Femur (tissue), 1 donor: ENCODE measurements around the gene PLXDC2.

Source experiments
- DNase-seq: peaks from one replicate; pipeline ENCODE4 v3.0.0-alpha.2; 2017

The PLXDC2 gene

GRCh38 chr10:19915816-19916215, 99.6 kb downstream of the PLXDC2 start:
- no peak for DNase-seq

DNA sequence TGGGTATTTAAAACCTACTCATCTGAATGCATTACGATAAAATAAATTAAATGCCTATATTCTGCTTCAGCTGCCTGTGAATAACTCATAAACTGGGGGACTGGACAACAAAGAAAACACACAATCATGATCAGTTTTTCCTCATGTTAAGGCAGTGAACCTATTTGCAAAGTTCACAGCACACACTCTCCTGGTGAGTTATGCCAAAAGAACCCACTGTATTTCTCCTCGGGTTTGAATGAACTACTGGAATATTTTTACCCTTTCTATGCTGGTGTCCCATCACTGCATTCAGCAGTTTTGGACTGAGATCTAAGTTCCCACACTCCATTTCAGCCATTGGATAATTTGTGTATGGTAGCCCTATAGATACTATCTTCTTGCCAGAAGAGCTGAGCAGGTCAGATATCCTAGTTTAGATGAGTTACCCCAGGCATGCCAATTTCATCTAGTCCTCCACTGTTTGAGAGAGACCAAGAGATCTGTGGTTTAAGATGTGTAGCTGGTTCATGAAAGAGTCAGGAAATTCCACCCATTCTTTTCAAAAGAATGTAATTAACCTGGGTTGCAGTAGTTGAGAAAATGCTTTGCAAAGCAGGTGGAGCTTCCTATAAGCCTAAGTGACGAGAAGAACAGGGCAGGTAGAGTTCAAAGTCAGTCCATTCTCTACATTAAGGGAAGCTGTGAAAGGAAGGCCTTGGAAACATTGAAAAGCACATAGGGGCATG, 101.7 kb downstream of the PLXDC2 start:
- DNase-seq: no peak

DNA sequence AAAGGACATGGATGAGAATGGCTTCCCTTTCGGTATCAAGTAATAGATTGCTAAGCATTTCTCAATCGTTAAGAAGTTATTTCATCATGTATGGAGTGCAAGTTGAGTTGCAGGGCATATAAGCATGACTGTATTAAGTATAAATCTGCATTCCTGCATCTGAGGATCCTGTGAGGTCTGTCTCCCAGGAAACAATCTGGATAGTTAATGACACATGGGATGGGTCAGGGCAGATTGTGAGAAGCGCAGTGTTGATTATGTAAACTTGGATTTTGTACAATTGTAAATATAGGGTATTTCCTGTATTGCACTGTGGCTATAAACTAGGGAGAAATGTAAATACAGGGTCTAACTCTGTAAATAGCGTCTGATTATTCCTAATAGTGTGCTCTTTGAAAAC, 102.6 kb downstream of the PLXDC2 start:
- DNase-seq: no peak

GRCh38 chr10:19919671-19920070, 103.4 kb downstream of the PLXDC2 start:
- no peak for DNase-seq

DNA sequence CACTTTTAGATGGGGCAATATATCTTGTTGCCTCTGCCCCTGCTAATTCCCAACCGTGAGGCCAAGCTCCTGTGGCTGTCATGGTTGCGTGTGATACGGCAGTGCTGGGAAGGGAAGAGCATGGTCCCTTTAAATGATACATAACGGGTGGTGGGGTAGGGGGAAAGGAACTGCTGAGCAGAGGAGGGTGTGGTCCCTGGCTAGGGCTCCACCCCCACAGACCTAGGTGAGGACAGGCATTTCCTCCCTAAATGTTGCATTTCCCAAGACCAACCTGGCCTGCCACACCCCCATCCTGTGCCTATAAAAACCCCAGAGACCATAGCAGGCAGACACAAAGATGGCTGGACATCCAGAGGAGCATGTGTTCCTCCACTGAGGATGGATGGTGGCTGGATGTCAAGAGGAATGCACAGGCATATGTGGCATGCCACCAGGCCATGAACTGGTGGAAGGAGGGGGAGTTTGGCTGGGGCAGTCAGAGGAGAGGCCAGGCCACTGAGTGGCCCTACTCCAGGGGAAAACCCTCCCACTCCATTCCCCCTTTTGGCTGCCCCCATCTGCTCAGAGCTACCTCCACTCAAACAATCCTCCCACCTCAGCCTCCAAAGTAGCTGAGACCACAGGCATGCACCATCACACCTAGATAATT, 104.0 kb downstream of the PLXDC2 start:
- DNase-seq: no peak

DNA sequence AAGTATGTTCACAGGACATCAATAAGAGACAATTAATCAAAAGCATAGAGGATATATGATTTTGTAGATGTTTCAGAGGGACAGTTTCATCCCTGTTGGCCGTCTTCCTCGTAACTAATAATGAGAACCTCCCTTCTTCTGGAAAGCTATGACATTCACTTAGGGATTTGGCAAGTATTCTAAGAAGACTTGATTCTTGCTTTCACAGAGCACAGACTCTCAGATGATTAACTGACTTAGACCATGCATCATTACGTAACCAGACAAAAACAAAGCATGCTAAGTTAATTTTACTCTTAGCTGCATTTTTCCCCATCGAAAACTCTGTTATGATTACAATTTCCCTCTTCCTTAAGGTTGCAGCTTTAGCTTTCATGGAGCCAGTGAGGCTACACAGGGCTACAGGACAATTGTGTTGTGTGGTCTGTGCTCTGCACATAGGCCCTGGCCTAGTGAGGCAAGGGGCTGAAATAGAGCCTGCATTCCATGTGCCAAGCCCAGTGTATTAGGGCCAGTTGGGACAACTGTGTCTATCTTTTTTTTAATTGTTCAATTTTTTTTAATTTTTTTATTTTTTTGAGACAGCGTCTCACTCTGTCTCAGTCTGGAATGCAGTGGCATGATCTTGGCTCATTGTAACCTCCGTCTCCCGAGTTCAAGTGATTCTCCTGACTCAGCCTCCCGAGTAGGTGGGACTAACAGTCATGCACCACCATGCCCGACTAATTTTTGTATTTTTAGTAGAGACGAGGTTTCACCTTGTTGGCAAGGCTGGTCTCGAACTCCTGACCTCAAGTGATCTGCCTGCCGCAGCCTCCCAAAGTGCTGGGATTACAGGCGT, 105.3 kb downstream of the PLXDC2 start:
- DNase-seq: no peak

GRCh38 chr10:19922236-19922963, 106.2 kb downstream of the PLXDC2 start:
- peak; percentile 57 for DNase-seq

DNA sequence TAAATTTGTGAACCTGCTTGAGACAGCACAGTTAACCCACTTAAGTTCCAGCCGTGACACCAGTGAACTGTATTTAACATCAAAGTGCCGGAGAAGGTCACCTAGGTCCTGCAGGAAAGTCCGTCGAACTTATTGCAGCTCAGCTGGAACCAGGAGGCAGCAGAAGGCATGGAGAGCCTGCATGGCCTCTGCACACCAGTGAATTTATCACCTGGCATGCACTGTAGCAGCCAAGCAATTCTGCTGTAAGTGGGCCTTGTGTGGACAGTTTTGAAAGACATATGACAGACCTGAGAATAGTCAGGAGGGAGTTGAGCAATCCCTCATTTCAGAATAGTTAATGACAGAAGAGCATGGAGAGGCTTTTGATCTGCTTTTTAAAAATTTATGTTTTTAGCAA, 108.8 kb downstream of the PLXDC2 start:
- no peak for DNase-seq

DNA sequence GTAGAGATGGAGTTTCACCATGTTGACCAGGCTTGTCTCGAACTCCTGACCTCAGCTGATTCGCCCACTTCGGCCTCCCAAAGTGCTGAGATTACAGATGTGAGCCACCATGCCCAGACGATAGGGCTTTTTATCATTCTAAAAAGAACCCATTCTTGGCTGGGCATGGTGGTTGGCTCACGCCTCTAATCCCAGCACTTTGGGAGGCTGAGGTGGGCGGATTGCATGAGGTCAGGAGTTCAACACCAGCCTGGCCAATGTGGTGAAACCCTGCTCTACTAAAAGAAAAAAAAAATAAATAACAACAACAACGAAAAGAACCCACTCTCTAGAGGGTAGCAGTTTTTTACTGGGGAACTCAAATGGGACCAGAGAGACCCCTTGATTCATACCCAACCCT, 112.7 kb downstream of the PLXDC2 start:
- DNase-seq: no peak

DNA sequence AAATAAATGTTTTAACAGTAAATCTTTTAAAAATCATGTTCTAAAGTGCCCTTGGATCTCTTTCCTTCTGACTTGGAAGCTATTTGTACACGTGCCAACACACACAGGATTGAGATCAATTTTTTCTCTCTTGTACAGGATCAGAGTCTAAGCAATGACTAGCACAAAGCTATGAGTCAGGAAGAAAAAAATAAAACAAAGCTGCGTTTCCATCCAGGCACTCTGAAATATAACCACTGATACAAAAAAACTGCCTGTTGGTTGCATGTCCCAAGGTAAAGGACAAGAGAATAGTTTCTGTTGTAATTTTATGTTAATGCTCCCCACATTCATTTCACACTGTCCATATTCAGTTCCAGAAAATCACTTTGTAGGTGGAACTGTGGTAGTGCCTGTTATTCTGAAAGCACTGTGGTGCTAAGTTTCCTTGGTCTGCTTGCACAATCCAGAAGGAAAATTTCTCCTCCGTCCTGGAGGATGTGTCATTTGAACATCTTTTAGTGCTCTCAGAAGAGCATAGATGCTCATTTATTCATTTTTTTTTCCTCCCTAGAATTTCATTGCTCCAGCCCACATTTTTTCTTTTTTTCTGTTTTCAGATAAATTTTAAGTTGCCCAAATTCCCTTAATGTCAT, 113.4 kb downstream of the PLXDC2 start:
- DNase-seq: no peak

DNA sequence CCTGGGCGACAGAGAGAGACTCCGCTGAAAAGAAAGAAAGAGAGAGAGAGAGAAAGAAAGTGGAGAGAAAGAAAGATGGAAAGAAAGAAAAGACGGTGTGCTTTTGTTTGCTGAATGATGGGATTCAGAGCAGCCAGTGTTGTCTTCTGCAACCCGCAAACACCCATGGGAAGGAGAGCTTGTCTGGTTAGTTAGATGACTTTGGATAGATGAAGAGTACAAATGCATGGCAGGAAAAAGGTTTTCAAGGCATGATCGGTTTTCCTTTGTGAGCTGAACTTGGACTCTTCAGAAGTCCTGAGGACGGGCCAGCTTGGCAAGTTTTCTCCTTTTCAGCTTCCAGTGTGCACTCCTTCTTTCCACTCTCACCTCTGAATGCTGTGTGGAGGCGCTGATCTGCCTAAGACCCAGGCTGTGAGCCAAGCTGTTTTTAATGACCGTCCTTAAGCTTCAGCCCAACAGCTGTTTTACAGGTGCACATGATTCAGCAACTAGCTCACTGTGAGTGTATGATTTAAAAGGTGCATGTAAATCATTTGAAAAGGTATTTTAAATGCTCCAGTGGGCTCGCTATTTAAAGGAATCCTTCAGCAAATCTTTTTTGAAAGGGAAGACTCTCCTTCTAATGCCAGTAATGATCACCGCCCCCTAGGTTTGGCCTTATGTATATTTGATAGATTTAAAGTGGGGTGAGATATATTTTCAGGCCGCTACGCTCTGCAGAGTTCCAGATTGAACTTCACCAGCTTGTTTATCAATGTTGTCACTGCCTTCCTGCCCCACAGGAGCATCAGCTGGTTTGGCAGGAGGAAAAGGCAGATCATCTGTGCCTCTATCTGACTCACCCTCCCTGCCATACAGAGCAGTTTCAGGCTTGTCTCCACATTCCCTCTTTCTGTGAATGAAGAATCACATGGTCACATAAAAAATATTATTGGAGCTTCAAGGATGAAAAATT, 115.0 kb downstream of the PLXDC2 start:
- DNase-seq: peak; percentile 85

- DNase-seq: no peak
Observed at GRCh38 chr10:19931894-19932590, 115.8 kb downstream of the PLXDC2 start.

DNA sequence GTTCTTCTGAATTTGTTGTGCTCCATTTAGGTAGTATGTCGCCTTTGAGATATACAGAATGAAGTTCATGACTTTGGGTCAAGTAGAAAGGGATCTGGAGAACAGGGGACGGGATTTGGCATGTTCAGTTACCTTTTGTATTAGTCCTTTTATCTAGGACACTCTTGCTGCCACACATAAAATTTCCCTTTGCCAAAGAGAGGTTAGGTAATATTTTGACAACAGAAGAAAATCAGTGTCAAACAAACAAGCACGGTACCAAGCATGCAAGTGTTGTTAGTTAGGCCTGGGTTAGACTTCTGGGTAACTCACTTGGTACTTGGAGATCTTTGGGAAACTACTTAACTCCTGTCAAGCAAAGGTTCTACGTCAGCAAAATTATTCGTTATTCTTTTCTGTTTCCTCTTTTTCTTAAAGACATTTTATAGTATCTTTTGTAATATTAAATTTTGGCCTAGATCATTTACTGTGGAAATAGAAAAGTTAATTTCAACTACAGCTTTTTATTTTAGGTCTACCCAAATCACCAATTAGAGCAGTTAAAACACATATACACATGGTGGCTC, 116.7 kb downstream of the PLXDC2 start:
- DNase-seq: no peak

DNA sequence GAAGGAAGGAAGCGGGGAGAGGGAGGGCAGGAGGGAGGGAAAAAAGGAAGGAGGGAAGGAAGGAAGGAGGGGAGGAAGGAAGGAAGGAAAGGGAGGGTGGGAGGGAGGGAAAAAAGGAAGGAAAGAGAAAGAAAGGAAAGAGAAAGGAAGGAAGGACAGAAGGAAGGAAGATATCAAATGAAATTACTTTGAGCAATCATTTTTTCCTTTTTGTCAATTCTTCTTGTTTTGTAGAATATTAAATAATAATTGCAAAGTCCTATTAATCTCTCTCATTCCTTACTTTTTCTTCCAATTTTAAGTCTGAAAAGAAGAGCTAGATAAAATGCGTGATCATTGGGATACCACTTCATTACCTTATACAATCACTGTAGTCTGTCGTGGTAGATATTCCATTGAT, 117.5 kb downstream of the PLXDC2 start:
- no peak for DNase-seq

GRCh38 chr10:19935176-19935575, 118.9 kb downstream of the PLXDC2 start:
- DNase-seq: peak; percentile 50

GRCh38 chr10:19936289-19936688, 120.1 kb downstream of the PLXDC2 start:
- DNase-seq: no peak

- DNase-seq: no peak
Observed at GRCh38 chr10:19937989-19938388, 121.8 kb downstream of the PLXDC2 start.

GRCh38 chr10:19941206-19941880, 125.1 kb downstream of the PLXDC2 start:
- no peak for DNase-seq

DNA sequence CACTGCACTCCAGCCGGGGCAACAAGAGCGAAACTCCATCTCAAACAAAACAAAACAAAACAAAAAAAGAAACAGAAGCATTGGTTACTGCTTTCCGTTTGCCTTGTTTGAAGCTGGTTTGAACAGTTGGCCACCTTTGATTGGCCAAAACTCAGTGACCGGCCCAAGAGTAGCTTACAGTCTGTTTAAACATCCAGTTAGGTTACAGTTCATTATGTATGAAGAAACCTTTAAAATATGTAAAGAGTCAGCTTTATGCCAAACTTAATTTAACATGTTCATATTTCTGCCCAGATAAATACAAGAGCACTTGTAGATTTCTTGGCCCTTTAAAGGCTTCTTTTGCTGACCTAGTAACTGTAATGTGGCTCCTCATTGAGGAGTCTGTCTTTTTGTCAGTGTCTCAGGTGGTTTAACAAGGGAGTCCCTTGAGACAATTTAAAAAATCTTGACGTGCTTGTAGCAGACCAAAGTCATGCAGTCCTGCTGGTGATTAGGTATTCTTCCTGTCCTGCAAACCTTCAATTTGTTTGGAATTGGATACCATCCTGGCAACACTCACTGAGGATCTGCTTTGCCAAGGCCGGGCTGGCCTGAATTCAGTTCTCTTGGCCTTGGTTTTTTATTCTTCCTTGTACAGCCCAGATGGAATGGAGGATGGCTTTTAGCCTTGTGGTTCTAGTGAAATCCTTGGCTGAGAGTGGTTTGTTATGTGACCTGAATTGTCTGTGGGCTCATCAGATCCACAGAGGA, 128.9 kb downstream of the PLXDC2 start:
- peak; percentile 86 for DNase-seq
